KG1 (cell line): ENCODE measurements around the gene CAD.

Experiments used
- DNase-seq: peaks from one replicate; lab custom pipeline; 2025; lab: John Stamatoyannopoulos, UW

The CAD gene

DNA sequence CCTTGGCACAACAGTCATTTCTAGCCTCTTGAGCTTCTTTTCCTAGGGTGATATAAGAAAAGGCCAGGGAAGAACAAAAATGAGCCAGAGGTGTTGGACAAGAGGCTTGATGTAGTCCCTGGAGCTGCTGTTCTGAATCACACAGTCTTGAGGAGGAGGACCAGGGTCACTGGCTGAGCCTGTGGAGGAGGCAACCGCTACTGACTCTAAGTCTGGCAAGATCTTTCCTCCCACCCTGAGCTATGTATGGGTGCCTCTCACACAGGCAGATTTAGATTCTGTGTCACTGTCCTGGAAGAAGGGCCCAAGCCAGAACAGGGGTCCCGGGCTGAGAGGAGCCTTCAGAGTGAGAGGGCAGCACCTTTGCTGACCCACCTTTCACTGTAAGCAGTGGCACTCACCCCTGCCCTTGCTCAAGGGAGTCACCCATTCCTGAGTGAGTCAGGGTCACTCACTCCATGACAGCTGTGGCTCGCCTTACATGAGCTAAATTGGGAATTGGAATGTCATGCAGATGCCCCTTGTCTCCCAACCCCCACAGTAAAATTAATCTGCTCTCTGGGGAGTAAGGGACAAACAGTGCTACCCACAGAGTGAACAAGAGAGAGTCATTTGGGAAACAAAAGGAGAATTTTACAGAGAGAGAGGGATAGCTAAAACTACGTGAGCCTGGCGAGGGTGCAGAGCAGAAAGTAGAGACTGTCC is 64.8 kb downstream of the CAD start, which contains the start of gene TRIM54:
Gene TRIM54 (plus strand): TSS at position 575 of the 705 bp plus-strand sequence. CDS start 303 bp downstream, outside the sequence.
- DNase-seq: no peak

DNA sequence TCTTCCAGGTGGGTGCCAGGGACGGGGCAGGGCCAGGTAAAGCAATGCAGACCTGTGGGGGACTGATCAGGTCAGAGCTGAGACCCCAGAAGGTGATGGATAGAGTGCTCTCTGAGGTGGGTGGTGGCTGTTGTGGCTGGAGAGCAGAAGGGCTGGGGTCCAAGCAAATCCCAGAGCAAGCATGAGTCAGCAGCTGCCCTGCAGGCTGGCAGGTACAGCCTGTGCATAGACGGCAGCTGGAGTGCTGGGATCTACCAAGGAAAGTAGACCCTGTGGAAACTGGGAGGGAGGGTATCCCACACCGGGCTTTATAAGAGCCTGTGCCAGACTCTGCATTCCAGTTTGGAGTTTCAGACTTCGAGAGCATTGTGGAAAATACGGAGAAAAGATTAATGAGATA is 65.7 kb downstream of the CAD start:
- DNase-seq: no peak

DNA sequence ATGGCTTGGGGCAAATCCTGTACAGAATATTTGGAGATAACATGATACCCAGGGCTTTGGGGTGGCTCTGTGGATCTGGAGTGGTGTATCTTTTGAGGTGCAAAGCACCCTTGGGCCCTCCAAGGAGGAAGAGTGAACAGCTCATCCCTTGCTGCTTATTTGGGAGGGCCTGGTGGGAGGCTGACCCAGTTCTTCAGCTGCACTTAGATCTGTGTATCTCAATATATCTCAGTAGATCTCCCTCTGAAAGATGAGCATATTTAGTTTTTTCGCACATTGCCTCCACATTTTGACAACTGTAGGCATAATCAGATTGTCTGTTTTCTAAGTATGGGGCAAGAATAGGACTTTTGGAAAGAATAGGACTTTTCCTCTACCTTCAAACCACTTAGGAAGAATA is 67.8 kb downstream of the CAD start:
- DNase-seq: no peak

DNA sequence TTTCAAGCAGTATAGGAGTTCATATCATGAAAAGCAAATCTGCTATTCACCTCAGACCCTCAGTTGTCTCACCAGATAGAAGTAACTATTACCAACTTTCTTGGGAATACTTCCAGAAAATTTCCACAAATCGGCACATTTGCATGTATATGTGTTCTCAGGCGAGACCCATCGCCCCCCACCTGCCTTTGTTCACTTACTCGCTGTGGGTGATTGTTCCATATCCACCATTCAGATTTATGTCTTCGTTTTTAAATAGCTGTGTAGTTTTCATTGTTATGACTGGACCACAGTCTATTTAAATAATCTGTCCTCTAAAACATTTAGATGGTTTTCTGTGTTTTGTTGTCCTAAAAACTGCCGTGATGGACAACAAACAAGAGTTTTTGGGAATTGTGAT is 68.3 kb downstream of the CAD start:
- DNase-seq: no peak

DNA sequence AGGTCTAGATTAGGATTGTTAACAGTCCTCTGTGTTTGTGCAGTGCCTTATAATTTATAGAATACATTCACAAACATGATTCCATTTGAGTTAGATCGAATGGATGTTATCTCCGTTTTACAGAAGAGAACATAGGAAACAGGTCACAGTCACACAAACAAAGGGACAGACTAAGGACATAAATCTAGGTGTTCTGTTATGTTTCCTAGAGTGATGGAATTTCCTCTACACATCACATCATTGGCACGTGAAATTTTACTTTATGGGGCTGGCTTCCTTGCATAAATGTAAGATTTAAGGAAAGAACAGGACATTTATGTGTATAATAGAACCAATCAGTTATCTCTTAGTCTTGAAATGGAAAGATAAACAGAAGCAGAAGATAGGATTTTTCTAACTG is 71.4 kb downstream of the CAD start:
- no peak for DNase-seq

DNA sequence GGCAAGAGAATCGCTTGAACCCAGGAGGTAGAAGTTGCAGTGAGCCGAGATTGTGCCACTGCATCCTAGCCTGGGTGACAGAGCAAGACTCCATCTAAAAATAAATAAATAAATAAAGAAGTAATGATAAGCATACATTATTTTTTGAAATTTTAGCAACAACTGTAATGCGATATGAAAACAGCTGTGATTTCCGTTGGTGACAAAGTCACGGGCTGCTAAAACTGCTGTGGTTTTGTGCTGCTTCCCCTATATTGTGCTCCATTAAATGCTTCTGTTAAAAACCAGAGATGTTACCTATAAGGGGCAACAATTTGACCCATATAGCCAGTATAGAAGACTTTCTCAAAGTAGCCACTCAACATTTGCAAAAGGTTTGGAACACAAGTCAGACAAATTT is 73.4 kb downstream of the CAD start:
- DNase-seq: no peak

DNA sequence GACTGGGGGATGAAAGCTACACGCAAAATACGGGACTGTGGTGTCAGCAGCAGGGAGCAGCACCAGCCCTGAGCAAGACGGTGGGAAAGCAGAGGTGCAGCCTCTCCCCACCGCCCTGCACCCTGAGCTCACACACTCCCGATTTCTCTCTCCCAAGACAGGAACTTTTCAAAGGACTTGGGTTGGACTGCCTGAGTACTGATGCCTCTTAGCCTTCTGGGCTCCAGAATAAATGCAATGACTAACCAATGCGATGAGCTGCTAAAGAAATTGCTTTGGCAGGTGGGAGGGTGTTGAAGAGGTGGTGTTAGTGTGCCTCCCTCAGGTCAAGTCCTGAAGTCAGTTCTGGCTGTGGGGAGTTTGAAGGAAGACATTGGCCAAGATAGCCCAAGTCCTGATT is 74.7 kb downstream of the CAD start:
- no peak for DNase-seq
